ENCODE data around the gene SLC39A7.

The SLC39A7 gene

GRCh38 chr6:33198159-33198852 is 2.4 kb upstream of the SLC39A7 start:
- Histone ChIP-seq H3K9me3 (ENCODE audit: low read length) (no peaks in the 10 kb centered on the region), H3K9me2 (ENCODE audit: low read depth, low read length) (no peaks in the 10 kb centered on the region), H2AFZ (ENCODE audit: low read length) (no peak overlapping the region), H3K9ac (ENCODE audit: low read length) (no peak overlapping the region; the same call in 1 of the 2 replicates), H3K4me1 (ENCODE audit: insufficient read depth, low read length, severe bottlenecking) (peaks cover 35% of the 10 kb centered on the region), H3K79me2 (ENCODE audit: insufficient read depth, low read length) (no peaks in the 10 kb centered on the region), H3K36me3 (ENCODE audit: insufficient read depth, low read length) (peaks cover 50% of the 10 kb centered on the region), H3K27ac (ENCODE audit: low read depth, low read length, poor library complexity, severe bottlenecking) (no peak overlapping the region), H3K4me2 (ENCODE audit: low read length) (peak overlapping the region; percentile 9; the same call in 1 of the 2 replicates), H3K27me3 (ENCODE audit: insufficient read depth, low read length) (no peaks in the 10 kb centered on the region), H3K4me3 (ENCODE audit: low read depth, low read length, poor library complexity, severe bottlenecking) (no peak overlapping the region), H3F3A (ENCODE audit: insufficient read depth, low read length) (no peaks in the 10 kb centered on the region), H4K20me1 (ENCODE audit: insufficient read depth, low read length) (no peaks in the 10 kb centered on the region)
- TF ChIP-seq CTCF (IDR thresholded peaks at IDR 0.05; ENCODE audit: low read length) = no peak
- no peak for TF ChIP-seq EZH2 (IDR thresholded peaks at IDR 0.05; ENCODE audit: borderline replicate concordance, low read length)

GRCh38 chr6:33198853-33199436 is 1.7 kb upstream of the SLC39A7 start:
- H4K20me1 ChIP-seq (ENCODE audit: insufficient read depth, low read length) = no peaks in the 10 kb centered on the region
- peak overlapping the region; percentile 85; the same call in 1 of the 2 replicates for H3K9ac ChIP-seq (ENCODE audit: low read length)

GRCh38 chr6:33199687-33200218 is 914 bp upstream of the SLC39A7 start:
- Histone ChIP-seq H3K79me2 (ENCODE audit: insufficient read depth, low read length) (no peaks in the 10 kb centered on the region), H3K27me3 (ENCODE audit: insufficient read depth, low read length) (no peaks in the 10 kb centered on the region), H2AFZ (ENCODE audit: low read length) (no peak overlapping the region), H3K36me3 (ENCODE audit: insufficient read depth, low read length) (peaks cover 45% of the 10 kb centered on the region), H3K27ac (ENCODE audit: low read depth, low read length, poor library complexity, severe bottlenecking) (peak overlapping the region; percentile 84), H3K4me3 (ENCODE audit: low read depth, low read length, poor library complexity, severe bottlenecking) (peak overlapping the region; percentile 91), H4K20me1 (ENCODE audit: insufficient read depth, low read length) (no peaks in the 10 kb centered on the region), H3K4me1 (ENCODE audit: insufficient read depth, low read length, severe bottlenecking) (peaks cover 38% of the 10 kb centered on the region), H3K9me3 (ENCODE audit: low read length) (no peaks in the 10 kb centered on the region), H3K9me2 (ENCODE audit: low read depth, low read length) (no peaks in the 10 kb centered on the region), H3K4me2 (ENCODE audit: low read length) (peak overlapping the region; percentile 95), H3K9ac (ENCODE audit: low read length) (peak overlapping the region; percentile 85), H3F3A (ENCODE audit: insufficient read depth, low read length) (no peaks in the 10 kb centered on the region)
- TF ChIP-seq EZH2 (IDR thresholded peaks at IDR 0.05; ENCODE audit: borderline replicate concordance, low read length) (no peak), CTCF (IDR thresholded peaks at IDR 0.05; ENCODE audit: low read length) (no peak)

More at GRCh38 chr6:33198853-33199436, 1.7 kb upstream of the SLC39A7 start:
- no peak overlapping the region for H3K27ac ChIP-seq (ENCODE audit: low read depth, low read length, poor library complexity, severe bottlenecking)
- H3K79me2 ChIP-seq (ENCODE audit: insufficient read depth, low read length) = no peaks in the 10 kb centered on the region
- H3K4me2 ChIP-seq (ENCODE audit: low read length) = peak overlapping the region; percentile 95
- peak overlapping the region; percentile 91 for H3K4me3 ChIP-seq (ENCODE audit: low read depth, low read length, poor library complexity, severe bottlenecking)
- H3K9me2 ChIP-seq (ENCODE audit: low read depth, low read length) = no peaks in the 10 kb centered on the region
- TF ChIP-seq EZH2 (IDR thresholded peaks at IDR 0.05; ENCODE audit: borderline replicate concordance, low read length) (no peak), CTCF (IDR thresholded peaks at IDR 0.05; ENCODE audit: low read length) (no peak)
- H3K9me3 ChIP-seq (ENCODE audit: low read length) = no peaks in the 10 kb centered on the region
- no peak overlapping the region for H2AFZ ChIP-seq (ENCODE audit: low read length)
- H3K27me3 ChIP-seq (ENCODE audit: insufficient read depth, low read length) = no peaks in the 10 kb centered on the region
- peaks cover 51% of the 10 kb centered on the region for H3K36me3 ChIP-seq (ENCODE audit: insufficient read depth, low read length)
- H3K4me1 ChIP-seq (ENCODE audit: insufficient read depth, low read length, severe bottlenecking) = peaks cover 34% of the 10 kb centered on the region
- no peaks in the 10 kb centered on the region for H3F3A ChIP-seq (ENCODE audit: insufficient read depth, low read length)
